HepG2 (cell line): ENCODE measurements around the gene COPS4. TPM values are rescaled to one million over a fixed set of nuclear protein-coding genes. Genes with fewer than 3 reads are reported as not detected.
A peak's percentile ranks its signal among the peaks of the same experiment; 100 is the strongest.

Experiments used
- CREM ChIP-seq, 2 experiments: sonication (generic) in 1 of 2; formaldehyde crosslinking in 1 of 2; IDR thresholded peaks; 2 replicates each; pipeline versions ENCODE4 v1.4.0 to v1.6.1; 2016 to 2020; ENCODE audit warnings: antibody characterized with exemption in 1 of 2, mild to moderate bottlenecking in 1 of 2, missing genetic modification reagents in 1 of 2
- ERF ChIP-seq: IDR thresholded peaks from 2 replicates; pipeline ENCODE4 v1.6.1; 2018; ENCODE audit warnings: missing biosample characterization, missing genetic modification reagents
- FOXO1 ChIP-seq: sonication (generic); formaldehyde crosslinking; IDR thresholded peaks from 2 replicates; pipeline ENCODE4 v1.4.0; 2020; ENCODE audit warnings: missing genetic modification reagents
- FOXP1 ChIP-seq, 2 experiments: fragments of 450-650 bp in 1 of 2; IDR thresholded peaks; 2 replicates each; pipeline ENCODE4 v1.6.1; 2017 to 2018; ENCODE audit warnings: antibody characterized with exemption in 1 of 2
- GATAD2A ChIP-seq: IDR thresholded peaks from 2 replicates; pipeline ENCODE4 v1.6.1; 2016
- HNF4A ChIP-seq: sonication (generic); formaldehyde crosslinking; IDR thresholded peaks from 2 replicates; pipeline ENCODE4 v1.4.0; 2020; ENCODE audit warnings: missing genetic modification reagents
- HNRNPL ChIP-seq: fragments of 200-400 bp; formaldehyde crosslinking; IDR thresholded peaks from 2 replicates; pipeline ENCODE4 v1.6.1; 2017; ENCODE audit warnings: mild to moderate bottlenecking, low read depth, low read length
- HOXA5 ChIP-seq: sonication (generic); formaldehyde crosslinking; IDR thresholded peaks from 2 replicates; pipeline ENCODE4 v1.4.0; 2020; ENCODE audit warnings: missing genetic modification reagents
- KAT8 ChIP-seq: IDR thresholded peaks from 2 replicates; pipeline ENCODE4 v1.6.1; 2016; ENCODE audit warnings: missing genetic modification reagents, missing compliant biosample characterization
- MTF1 ChIP-seq: sonication (generic); formaldehyde crosslinking; IDR thresholded peaks from 2 replicates; pipeline ENCODE4 v1.5.0; 2020; ENCODE audit warnings: missing genetic modification reagents
- MXD4 ChIP-seq: IDR thresholded peaks from 2 replicates; pipeline ENCODE4 v1.6.1; 2016; ENCODE audit warnings: mild to moderate bottlenecking, missing biosample characterization, missing genetic modification reagents
- POLR2G ChIP-seq: fragments of 200-400 bp; formaldehyde crosslinking; IDR thresholded peaks from 2 replicates; pipeline ENCODE4 v1.6.1; 2018; ENCODE audit warnings: mild to moderate bottlenecking, low read depth, low read length, moderate library complexity
- SALL1 ChIP-seq: sonication (generic); formaldehyde crosslinking; IDR thresholded peaks from 2 replicates; pipeline ENCODE4 v1.8.0; 2022; ENCODE audit warnings: mild to moderate bottlenecking, missing genetic modification reagents
- SMARCE1 ChIP-seq: fragments of 450-650 bp; IDR thresholded peaks from 2 replicates; pipeline ENCODE4 v1.6.1; 2017; ENCODE audit warnings: borderline replicate concordance
- SP2 ChIP-seq: sonication (generic); formaldehyde crosslinking; IDR thresholded peaks from 2 replicates; pipeline ENCODE4 v1.5.1; 2020; ENCODE audit warnings: mild to moderate bottlenecking, missing genetic modification reagents
- SUZ12 ChIP-seq: fragments of 150-350 bp; IDR thresholded peaks from 2 replicates; pipeline ENCODE4 v1.6.1; 2014; ENCODE audit warnings: low read depth, low read length
- TARDBP ChIP-seq: sonication (generic); formaldehyde crosslinking; IDR thresholded peaks from 2 replicates; pipeline ENCODE4 v1.8.0; 2022; ENCODE audit warnings: mild to moderate bottlenecking, missing genetic modification reagents
- TOPORS ChIP-seq: sonication (generic); formaldehyde crosslinking; IDR thresholded peaks from 2 replicates; pipeline ENCODE4 v1.8.0; 2023; ENCODE audit warnings: mild to moderate bottlenecking, missing genetic modification reagents
- U2AF2 ChIP-seq: fragments of 200-400 bp; formaldehyde crosslinking; IDR thresholded peaks from 2 replicates; pipeline ENCODE4 v1.6.1; 2017; ENCODE audit warnings: low read depth, mild to moderate bottlenecking, low read length
- ZBTB49 ChIP-seq: sonication (generic); formaldehyde crosslinking; IDR thresholded peaks from 2 replicates; pipeline ENCODE4 v1.4.0; 2020; ENCODE audit warnings: missing genetic modification reagents, borderline replicate concordance
- ZNF232 ChIP-seq: sonication (generic); formaldehyde crosslinking; IDR thresholded peaks from 2 replicates; pipeline ENCODE4 v1.4.0; 2020; ENCODE audit warnings: missing genetic modification reagents, borderline replicate concordance
- ZNF274 ChIP-seq: sonication (generic); formaldehyde crosslinking; IDR thresholded peaks from 2 replicates; pipeline ENCODE4 v1.5.1; 2020; ENCODE audit warnings: mild to moderate bottlenecking, missing genetic modification reagents
- ZNF282 ChIP-seq: fragments of 450-650 bp; IDR thresholded peaks from 2 replicates; pipeline ENCODE4 v1.6.1; 2018; ENCODE audit not compliant: partially characterized antibody
- ZNF30 ChIP-seq: sonication (generic); formaldehyde crosslinking; IDR thresholded peaks from 2 replicates; pipeline ENCODE4 v1.5.0; 2020; ENCODE audit warnings: mild to moderate bottlenecking, missing genetic modification reagents
- ZNF546 ChIP-seq: sonication (generic); formaldehyde crosslinking; conservative IDR thresholded peaks from 2 replicates; pipeline ENCODE4 v1.8.1; 2023; ENCODE audit warnings: mild to moderate bottlenecking, missing genetic modification reagents
- ZNF569 ChIP-seq: sonication (generic); formaldehyde crosslinking; IDR thresholded peaks from 2 replicates; pipeline ENCODE4 v1.5.0; 2020; ENCODE audit warnings: mild to moderate bottlenecking, missing genetic modification reagents, moderate library complexity, borderline replicate concordance
- polyA plus RNA-seq, 8 experiments: library from polyadenylated mRNA; depleted of rRNA in 3 of 8; stranded (reverse) in 7 of 8; unstranded in 1 of 8; fragments of >200 nt; fragmentation: Illumina TruSeq in 4 of 8; extraction: Trizol in 4 of 8; gene quantifications; 2 replicates each; pipeline versions ENCODE4 v1.2.1 to v1.2.3, GENCODE V29; 2011 to 2016; ENCODE audit warnings: low read depth in 4 of 8, missing spikeins in 1 of 8, mixed read lengths in 1 of 8; ENCODE audit not compliant: insufficient read depth in 1 of 8
- total RNA-seq, 5 experiments: library from RNA; depleted of rRNA; stranded (reverse); fragments of >200 nt; fragmentation: Illumina TruSeq; extraction: Trizol; gene quantifications; 2 replicates each; pipeline ENCODE4 v1.2.3, GENCODE V29; 2016; ENCODE audit warnings: low read depth in 1 of 5
- TF ChIP-seq, protein P1 (sequence below): conservative IDR thresholded peaks from 2 replicates; pipeline ENCODE4 v1.6.1; 2018; ENCODE audit warnings: missing genetic modification reagents
- TF ChIP-seq, protein P2 (sequence below): sonication (generic); formaldehyde crosslinking; IDR thresholded peaks from 2 replicates; pipeline ENCODE4 v1.8.1; 2023; ENCODE audit warnings: mild to moderate bottlenecking, moderate library complexity, missing genetic modification reagents
- TF ChIP-seq, protein P3 (sequence below): sonication (generic); formaldehyde crosslinking; IDR thresholded peaks from 2 replicates; pipeline ENCODE4 v1.8.1; 2023; ENCODE audit warnings: mild to moderate bottlenecking, missing genetic modification reagents

The COPS4 gene
- total and polyA plus RNA-seq, 2 of the 13 experiments (the other 11 are each of a cell fraction or from before 2014, with no cell fraction given), result 28.8 to 52.5 TPM

GRCh38 chr4:83114576-83114975, 79.6 kb downstream of the COPS4 start, which contains the start of gene PLAC8 (continued):
- no peak for TF ChIP-seq SALL1 (CRISPR knock-in tag)
- TF ChIP-seq ZBTB49 (CRISPR knock-in tag), result no peak
- TF ChIP-seq ERF (CRISPR knock-in tag), result no peak
- no peak for TF ChIP-seq SP2 (CRISPR knock-in tag)
- TF ChIP-seq FOXP1 (IDR thresholded peaks at IDR 0.05), result no peak
- TF ChIP-seq FOXP1 (CRISPR knock-in tag; IDR thresholded peaks at IDR 0.05), result no peak
- peak; percentile 22; the same call in 1 of the 2 replicates for TF ChIP-seq CREM (IDR thresholded peaks at IDR 0.05)
- TF ChIP-seq CREM (CRISPR knock-in tag; IDR thresholded peaks at IDR 0.05), result no peak
- no peak for TF ChIP-seq ZNF569 (CRISPR knock-in tag)
- no peak for TF ChIP-seq SMARCE1
- no peak for TF ChIP-seq MTF1 (CRISPR knock-in tag)
- no peak for TF ChIP-seq ZNF232
- peak; percentile 12; the same call in 1 of the 2 replicates for TF ChIP-seq HNF4A (CRISPR knock-in tag)
- TF ChIP-seq, protein P1, sequence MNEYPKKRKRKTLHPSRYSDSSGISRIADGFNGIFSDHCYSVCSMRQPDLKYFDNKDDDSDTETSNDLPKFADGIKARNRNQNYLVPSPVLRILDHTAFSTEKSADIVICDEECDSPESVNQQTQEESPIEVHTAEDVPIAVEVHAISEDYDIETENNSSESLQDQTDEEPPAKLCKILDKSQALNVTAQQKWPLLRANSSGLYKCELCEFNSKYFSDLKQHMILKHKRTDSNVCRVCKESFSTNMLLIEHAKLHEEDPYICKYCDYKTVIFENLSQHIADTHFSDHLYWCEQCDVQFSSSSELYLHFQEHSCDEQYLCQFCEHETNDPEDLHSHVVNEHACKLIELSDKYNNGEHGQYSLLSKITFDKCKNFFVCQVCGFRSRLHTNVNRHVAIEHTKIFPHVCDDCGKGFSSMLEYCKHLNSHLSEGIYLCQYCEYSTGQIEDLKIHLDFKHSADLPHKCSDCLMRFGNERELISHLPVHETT (CRISPR knock-in tag), result no peak
- no peak for TF ChIP-seq MXD4 (CRISPR knock-in tag)
- TF ChIP-seq, protein P2, sequence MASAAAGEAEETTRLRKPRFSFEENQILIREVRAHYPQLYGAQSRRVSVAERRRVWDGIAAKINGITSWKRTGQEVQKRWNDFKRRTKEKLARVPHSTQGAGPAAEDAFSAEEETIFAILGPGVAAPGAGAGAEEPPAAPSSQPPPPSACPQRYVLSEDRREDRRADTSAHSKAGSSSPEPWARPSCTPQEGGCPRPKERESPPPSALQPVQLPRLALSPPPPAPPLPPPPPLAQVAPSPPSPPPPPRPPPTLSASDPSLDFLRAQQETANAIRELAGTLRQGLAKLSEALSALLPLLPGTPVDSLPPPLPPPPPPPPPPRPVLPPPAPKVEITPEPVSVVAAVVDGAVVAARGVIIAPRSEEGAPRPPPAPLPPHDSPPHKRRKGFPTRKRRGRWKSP, result no peak
- TF ChIP-seq POLR2G, result no peak
- no peak for TF ChIP-seq GATAD2A (CRISPR knock-in tag)
- no peak for TF ChIP-seq U2AF2
- no peak for TF ChIP-seq SUZ12
- no peak for TF ChIP-seq TARDBP (CRISPR knock-in tag)
- no peak for TF ChIP-seq FOXO1 (CRISPR knock-in tag)
- TF ChIP-seq, protein P3, sequence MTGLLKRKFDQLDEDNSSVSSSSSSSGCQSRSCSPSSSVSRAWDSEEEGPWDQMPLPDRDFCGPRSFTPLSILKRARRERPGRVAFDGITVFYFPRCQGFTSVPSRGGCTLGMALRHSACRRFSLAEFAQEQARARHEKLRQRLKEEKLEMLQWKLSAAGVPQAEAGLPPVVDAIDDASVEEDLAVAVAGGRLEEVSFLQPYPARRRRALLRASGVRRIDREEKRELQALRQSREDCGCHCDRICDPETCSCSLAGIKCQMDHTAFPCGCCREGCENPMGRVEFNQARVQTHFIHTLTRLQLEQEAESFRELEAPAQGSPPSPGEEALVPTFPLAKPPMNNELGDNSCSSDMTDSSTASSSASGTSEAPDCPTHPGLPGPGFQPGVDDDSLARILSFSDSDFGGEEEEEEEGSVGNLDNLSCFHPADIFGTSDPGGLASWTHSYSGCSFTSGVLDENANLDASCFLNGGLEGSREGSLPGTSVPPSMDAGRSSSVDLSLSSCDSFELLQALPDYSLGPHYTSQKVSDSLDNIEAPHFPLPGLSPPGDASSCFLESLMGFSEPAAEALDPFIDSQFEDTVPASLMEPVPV, result no peak
- no peak for TF ChIP-seq ZNF546 (CRISPR knock-in tag)
- no peak for TF ChIP-seq ZNF274 (CRISPR knock-in tag)
- no peak for TF ChIP-seq HNRNPL
- TF ChIP-seq KAT8 (CRISPR knock-in tag), result peak; percentile 17; the same call in 1 of the 2 replicates
- TF ChIP-seq ZNF282, result no peak
- TF ChIP-seq HOXA5 (CRISPR knock-in tag), result no peak
- TF ChIP-seq TOPORS (CRISPR knock-in tag), result no peak
- no peak for TF ChIP-seq ZNF30 (CRISPR knock-in tag)
